ENCODE results near the gene FSIP1.

GRCh38 chr15:39663704-39664250, 118.9 kb downstream of the FSIP1 start:
- TF ChIP-seq, protein P1, sequence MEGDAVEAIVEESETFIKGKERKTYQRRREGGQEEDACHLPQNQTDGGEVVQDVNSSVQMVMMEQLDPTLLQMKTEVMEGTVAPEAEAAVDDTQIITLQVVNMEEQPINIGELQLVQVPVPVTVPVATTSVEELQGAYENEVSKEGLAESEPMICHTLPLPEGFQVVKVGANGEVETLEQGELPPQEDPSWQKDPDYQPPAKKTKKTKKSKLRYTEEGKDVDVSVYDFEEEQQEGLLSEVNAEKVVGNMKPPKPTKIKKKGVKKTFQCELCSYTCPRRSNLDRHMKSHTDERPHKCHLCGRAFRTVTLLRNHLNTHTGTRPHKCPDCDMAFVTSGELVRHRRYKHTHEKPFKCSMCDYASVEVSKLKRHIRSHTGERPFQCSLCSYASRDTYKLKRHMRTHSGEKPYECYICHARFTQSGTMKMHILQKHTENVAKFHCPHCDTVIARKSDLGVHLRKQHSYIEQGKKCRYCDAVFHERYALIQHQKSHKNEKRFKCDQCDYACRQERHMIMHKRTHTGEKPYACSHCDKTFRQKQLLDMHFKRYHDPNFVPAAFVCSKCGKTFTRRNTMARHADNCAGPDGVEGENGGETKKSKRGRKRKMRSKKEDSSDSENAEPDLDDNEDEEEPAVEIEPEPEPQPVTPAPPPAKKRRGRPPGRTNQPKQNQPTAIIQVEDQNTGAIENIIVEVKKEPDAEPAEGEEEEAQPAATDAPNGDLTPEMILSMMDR (IDR thresholded peaks at IDR 0.05), result no peak
- no peak for TF ChIP-seq EP300 (IDR thresholded peaks at IDR 0.05)

All from upper lobe of left lung (tissue), 4 donors.